Measurements from ENCODE around the gene FAM9C. TPM values are rescaled to one million over a fixed set of nuclear protein-coding genes. Genes with fewer than 3 reads are reported as not detected.

The FAM9C gene
- polyA plus RNA-seq, 1 donor: 0.28 TPM

DNA sequence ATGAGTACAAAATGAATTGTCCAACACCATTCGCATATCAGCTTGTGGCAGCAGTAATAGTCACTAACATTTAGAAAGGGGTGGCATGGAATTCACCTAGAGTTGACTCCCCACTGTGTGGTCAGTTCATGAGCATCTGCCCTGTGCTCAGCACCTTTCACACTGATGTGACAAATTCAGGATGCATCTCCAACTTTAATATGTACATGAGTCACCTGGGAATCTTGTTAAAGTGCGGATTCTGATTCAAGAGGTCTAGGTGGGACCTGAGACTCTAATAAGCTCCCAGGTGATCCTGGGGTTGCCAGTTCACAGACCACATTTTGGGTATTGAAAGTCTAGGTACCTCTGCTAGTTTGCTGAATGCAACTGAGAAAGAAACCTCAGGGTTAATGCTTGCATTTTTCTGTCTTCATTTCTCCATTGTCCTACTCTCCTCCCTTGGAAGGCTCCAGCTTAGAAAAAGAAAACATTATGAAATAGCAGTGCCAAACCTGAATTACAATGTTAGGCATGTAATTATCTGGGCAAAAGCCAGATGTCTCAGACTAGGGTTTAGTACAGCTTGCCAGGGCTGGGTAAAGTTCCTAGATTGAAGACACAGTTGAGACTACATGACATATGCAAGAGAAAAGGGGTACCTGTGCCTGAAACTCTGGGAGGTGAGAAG, 36.8 kb downstream of the FAM9C start:
- no peak for DNase-seq (ENCODE audit: low read depth)

DNA sequence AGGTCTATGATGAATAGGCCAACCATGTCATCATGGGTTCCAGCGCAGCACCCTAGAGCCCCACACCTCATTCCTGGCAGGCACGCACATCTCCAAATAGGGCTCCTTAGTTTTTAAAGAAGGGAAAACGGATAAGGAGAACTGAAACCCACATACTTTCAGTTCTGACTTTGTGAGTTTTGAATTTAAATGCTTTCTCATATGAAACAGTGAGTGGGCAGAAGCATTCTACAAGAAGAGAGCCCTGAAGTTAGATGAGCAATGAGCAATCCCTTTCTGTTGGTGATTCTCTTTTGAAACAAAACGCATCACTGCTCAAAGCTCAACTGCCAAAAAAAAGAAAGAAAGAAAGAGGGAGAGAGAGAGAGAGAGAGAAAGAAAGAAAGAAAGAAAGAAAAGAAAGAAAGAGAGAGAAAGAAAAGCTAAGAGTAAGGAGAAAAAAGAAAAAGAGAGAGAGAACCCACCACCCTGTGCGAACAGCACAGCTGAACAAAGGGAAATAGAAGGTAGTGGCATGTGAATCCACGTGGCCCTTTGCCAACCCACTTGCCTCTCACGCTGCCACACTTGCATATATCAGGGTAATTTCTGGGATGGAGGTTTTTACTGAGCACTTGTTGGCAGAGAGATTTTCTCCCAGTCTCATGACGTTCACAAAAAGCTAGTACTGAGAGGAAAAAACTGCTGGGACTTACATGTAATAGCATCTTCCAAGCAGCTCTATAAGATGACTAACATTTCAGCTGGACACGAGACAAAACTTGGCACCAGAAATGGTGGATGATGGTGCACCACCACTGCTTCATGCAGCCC, 38.6 kb downstream of the FAM9C start:
- DNase-seq (ENCODE audit: low read depth): no peak

DNA sequence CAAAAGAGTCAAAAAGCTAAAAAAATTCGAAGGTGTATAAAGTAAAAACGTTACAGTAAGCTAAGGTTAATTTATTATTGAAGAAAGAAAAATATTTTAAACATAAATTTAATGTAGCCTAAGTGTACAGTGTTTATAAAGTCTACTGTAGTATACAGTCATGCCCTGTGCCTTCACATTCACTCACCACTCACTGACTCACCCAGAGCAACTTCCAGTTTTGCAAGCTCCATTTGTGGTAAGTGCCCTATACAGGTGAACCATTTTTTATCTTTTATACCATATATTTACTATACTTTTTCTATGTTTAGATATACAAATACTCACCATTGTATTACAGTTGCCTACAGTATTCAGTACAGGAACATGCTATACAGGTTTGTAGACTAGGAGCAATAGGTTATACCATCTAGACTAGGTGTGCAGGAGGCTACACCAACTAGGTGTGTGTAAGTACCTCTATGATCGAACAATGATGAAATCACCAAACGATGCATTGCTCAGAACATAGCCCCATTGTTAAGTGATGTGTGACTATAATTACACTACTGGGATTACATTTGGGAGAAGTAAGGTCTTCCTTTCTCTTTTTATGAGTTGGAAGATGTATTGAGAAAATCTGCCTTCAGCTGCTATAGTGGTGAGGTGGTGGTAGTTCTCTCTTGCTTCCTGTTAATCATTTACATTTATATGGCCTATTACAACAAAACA, 42.3 kb downstream of the FAM9C start:
- DNase-seq (ENCODE audit: low read depth): no peak

DNA sequence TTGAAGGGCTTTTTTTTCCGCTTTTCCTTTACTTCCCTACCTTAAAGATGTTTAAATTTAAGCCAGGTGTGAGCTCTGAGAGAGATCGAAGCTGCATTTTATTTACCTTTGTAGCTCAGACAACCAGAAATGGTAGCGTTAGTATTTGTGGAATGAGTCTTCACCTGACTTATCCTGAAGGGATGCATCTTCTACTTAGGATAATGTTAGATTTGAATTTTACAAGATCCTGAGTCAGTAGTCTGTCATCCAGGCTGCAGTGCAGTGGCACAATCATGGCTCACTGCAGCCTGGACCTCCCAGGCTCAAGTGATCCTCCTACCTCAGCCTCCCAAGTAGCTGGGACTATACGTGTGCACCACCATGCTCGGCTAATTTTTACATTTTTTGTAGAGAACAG, 43.3 kb downstream of the FAM9C start:
- no peak for DNase-seq (ENCODE audit: low read depth)

DNA sequence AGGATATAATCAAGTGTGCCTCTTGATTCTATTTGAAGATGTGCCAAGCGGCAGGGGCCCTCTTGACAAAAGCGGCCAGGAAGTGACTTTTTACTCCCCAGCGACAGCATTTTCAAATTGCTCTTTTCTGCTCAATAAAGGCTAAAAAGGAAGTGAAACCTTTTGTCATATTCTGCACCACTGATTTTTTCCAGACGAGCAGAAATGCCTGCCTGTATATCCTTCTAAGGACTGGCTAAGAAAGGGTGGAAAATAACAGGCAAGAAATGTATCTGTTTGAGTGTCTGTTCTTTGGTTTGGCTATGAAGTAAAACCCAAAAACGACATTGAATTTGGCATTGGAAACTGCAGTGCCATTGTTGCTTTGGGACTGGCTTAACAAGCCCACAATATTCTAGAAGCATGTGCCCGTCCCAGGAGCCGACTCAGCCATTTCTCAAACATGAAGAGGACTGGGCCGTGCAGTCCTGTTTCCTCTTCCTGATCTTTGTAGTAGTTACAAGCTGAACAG, 44.1 kb downstream of the FAM9C start:
- DNase-seq (ENCODE audit: low read depth): no peak

DNA sequence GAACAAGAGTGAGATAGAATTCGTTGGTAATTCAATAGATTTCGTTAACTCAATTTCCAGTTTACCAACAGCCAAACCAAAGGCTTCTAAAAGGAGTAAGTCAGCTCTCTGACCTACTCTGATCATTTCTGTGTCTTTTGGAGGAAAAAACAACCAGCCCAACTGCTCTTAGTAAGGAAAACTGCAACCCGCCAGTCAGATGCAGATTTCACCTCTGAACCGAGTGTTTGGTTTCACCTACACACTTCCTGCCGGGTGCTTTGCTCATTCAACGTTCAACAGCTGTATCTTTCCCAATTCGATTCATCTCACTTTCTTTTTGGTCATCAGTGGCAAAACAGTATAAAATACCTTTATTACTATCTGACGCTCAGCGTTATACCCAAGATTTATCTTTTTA, 45.0 kb downstream of the FAM9C start:
- no peak for DNase-seq (ENCODE audit: low read depth)

DNA sequence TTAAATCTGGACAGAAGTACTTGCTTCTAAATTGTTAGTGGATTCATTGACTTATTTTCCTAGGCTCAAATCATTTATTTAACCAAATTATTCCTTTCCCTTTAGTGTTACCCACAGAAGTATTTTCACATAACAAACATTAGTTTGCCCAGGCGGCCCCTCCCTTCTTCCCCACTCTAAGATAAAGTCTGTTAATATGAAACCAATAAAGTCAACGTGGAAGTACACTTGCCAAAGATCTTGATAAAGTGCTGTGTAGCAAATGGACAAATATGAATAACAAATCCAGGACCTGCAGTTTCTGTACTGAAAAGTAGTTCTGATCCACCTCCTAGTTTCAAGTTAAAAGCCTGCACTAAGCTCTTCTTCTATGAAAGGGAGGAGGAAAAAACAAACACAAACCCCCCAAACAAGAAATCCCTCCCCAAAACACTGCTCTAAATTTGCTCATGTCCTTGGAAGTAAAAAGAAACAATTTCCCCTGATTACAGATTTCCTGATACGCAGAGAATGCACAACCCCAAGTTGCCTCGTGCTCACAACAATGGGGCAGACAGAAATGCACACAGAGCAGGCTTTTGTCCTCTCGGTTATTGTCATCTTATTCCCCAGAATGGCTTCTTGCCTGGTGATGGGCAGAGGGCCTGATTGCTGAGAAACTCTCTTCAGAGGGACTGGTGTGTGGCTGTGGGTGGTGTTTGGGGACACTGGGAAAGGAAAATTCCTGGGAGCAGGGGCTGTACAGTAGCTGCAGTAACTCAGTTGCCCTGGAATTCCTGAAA, 46.3 kb downstream of the FAM9C start:
- no peak for DNase-seq (ENCODE audit: low read depth)

DNA sequence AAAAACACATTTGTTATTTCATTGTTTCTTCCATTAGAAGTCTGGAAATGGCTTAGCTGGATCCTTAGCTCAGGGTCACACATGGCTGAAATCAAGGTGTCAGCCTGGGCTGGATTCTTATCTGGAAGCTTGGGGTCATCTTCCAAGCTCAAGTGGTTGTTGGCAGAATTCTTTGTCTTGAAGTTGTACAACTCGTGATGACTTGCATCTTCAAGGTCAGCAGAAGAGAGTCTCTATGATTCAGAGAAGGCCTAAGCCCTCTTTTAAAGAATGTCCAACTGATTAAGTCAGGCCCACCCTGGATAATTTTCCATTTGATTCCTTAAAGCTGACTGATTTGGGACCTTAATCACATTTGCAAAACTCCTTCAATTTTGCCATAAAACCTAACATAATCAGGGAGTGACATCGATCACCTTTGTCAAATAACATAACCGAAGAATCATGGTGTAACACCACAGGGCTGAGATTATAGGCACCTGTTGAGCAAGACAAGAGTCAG, 47.4 kb downstream of the FAM9C start:
- no peak for DNase-seq (ENCODE audit: low read depth)

DNA sequence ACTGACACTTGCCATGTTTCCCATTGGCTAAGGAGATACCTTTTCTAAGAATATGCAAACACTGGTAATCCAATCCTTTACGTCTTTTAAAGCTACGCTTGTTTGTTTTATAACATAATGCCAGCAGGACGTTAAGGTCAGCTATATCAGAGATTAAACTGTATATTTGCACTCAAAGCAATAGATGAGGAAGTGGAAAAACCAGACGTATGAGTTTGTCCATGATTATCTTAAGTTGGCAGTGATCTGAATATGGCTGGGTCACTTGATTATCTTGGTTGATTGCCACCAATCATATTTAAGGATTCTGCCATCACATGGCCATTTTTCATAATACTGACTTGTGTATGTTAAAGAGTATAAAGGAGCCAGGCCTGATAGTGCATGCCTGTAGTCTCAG, 50.1 kb downstream of the FAM9C start:
- no peak for DNase-seq (ENCODE audit: low read depth)

DNA sequence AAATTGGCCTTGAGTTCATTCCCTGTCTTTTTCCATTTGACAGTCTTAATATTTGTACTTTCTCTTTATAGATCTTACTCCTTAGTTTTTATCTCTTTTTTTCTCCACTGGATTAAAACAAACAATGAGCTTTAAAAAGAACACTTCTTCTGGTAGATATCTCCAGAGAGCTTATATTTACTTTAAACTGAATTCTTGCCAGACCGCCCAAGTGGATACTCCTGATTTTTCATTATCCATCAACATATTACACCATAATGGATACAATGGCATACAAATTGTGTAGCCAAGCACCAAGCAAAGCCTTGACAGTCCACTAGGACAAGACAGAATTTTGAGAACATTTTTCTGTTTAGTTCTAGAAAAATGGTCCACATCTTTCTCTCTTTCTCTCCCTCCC, 50.6 kb downstream of the FAM9C start:
- no peak for DNase-seq (ENCODE audit: low read depth)

DNA sequence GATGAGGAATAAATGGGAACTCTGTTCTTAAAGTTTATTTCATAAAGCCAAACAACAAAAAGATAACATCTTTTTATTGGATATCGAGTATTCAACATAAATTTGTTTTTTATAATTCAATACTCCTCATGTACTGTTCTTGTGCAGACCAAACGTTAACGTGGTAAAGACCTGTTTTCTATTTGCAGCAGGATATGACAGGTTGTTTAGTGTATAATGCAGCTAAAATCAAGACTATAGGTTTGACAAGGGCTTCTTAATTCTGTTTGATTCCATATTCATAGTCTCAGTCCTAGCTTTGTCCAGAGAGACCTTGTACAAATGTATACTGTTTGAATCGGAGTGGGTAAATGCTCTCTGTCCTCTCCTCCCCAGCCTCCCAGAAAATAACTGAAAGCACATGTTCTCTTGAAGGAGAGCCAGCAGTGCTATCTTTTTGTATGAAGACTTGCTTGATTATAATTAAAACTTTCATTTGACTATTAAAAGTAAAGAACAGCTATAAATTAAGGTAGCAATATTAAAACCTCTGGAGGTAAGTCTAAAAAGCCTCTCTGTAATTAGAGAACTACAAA, 51.8 kb downstream of the FAM9C start:
- DNase-seq (ENCODE audit: low read depth): no peak

DNA sequence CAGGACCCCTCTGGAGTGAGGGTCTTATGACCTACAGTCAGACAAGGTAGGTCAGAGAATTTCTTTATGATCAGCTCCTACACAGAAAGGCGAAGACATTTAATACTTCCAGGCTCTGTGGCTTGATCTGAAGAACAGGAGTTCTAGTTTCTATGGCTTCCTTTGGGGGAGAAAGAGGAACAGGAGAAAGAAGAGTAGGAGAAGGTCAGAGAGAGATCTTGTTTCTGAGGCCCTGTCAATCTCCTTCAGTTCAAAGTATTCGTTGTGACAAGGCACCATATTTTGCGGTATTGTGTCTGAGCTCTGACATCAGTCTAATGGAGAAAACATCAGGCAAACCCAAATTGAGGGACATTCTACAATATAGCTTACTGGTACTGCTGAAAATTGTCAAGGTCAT, 52.8 kb downstream of the FAM9C start:
- no peak for DNase-seq (ENCODE audit: low read depth)

DNA sequence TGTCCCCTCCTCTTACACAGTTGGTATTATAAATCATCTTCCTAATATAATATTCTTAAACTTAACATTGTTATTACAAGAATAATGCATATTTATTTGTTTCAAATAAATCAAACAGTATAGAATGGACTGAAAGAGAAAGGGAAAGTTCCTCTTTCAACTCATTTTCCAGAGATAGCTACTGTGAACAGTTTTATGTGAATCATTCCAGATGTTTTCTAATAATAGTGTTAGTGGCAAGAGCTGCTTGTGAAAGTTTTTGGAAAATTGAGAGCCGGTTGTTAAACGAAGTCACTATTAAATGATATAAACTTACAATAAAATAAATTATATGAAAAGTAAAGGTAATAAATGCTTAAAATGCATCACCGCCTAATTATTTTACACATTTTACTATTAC, 55.0 kb downstream of the FAM9C start:
- DNase-seq (ENCODE audit: low read depth): no peak

DNA sequence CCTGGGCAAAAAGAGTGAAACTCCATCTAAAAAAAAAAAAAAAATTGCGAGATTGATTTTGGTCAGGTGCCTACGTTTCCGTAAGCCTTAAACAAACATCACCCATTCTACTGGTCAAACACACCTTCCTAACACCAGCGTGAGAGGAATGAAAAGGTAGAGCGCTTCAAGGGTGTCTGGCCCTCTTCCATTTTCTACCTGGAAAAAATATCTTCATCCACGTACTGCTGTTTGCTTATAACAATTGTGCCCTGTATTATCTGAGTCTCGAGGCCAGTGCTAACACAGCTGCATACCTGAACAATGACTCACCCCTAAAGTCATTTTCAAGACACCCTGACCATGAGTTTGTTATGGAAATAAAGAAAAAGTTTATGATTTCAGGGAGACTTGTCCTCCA, 55.6 kb downstream of the FAM9C start:
- no peak for DNase-seq (ENCODE audit: low read depth)

DNA sequence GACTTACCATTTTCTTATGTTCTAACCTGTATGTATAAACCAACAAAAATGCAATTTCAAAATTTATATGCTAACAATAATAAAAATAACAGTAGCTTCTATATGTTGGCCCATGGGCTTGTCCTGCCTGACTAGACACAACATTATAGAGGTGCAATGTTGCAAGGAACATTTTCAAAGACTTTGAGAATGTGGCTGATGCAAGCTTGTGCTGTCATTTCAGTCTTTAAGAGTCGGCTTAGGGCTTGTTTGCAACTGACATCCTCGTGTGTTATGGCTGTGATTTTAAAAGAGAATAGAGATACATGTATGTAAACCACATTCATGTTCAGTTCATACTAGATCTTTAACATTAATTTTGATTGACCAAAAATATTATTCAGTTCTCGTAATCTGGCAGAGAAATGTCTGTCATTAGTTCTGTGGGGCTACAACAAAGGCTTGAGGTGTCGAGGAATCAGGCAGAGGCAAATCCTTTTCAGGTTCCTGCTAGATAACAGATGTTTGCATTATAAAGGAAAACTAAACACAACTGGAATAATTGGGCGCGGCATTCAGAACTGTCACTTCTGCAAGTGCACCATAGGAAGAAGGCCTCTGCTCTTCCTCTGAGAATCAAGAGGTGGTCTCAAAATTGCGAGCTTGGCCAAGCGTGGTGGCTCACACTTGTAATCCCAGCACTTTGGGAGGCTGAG, 56.4 kb downstream of the FAM9C start:
- no peak for DNase-seq (ENCODE audit: low read depth)

DNA sequence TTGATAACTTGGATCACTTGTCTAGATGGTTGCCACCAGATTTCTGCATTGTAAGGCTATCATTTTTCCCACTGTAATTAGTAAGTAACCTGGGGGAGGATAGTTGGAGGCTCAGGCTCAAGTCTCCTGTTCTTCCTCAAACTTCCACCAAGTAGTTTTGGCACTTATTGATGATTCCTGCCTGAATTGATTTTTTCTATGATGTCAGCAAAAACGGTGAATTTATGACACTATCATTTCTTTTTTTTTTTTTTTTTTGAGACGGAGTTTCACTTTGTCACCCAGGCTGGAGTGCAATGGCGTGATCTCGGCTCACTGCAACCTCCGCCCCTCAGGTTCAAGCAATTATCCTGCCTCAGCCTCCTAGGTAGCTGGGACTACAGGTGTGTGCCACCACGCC, 57.1 kb downstream of the FAM9C start:
- DNase-seq (ENCODE audit: low read depth): no peak

DNA sequence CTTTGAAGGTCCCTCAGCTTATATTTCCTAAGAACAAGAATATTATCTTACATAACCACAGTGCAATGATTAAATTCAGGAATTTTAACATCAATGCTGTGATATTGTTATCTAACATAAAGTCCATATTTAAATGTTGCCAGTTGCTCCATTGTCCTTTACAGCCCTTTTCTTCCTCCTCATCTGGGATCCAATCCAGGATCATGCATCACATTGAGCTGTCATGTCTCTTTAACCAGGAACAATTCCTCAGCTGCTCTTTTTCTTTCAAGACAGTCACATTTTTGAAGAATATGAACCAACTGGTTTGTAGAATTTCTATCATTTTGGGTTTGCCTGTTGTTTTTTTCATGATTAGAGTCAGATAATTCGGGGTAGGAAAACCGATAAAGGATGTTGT, 57.5 kb downstream of the FAM9C start:
- DNase-seq (ENCODE audit: low read depth): no peak

DNA sequence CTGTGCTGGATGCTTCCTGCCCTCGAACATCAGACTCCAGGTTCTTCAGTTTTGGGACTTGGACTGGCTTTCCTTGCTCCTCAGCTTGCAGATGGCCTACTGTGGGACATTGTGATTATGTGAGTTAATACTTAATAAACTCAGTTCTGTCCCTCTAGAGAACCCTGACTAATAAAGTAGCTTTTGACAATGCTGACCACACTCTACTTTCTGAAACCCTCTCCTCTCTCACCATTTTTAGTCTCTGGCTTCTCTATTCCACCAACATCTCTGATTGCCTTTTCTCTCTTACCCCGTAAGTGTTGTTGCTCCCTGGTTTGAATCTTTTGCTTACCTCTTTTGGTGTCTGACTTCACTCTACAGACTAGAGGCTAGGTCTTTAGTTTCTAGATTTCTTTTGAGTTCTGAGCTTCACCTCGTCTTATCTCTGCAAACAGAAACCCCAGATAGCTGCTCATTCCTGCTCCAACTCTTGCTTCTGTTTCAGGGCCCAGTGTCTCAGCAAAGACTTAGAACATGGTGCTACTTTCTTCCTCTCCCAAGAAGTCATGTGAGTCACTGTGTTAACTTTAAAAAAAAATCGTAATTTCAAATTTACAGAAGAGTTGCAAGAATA, 58.1 kb downstream of the FAM9C start:
- no peak for DNase-seq (ENCODE audit: low read depth)
